Measurements from ENCODE around the gene ANXA7.

The ANXA7 gene

DNA sequence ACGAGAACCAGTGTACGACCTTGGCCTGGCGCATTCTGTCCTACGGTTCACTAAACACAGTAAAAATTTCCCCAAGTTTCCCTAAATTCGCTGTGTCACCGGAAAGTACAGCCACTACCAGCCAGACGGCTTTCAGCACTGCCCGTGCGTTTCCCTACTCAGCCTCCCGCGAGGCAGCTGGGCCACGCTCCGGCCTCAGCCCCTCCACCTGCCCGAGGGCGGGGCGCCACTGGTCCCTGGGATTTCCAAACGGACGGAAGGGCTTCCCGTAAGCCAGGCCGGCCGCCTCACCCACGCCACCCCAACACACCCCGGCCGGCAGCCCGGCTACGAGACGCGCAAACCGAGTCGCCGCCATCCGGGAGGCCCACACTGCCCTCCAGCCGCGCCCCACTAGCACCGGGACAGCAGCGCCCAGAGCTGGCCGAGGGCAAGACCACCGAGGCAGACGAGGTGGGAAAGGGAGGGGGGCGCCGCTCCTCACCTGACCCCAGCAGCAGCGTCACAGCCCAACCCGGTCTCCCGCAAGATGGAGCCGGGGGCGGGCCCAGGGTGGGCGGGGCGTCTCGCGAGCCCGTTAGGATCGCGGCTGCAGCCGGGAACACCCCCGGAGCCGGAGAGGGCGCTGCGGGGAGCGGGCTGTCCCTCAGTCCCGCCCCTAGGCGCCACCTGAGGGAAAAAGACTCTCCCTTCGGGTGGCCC, at the start of gene ANXA7:
Gene ANXA7, minus strand, starts transcription at position 531 of the 702 bp plus-strand sequence. CDS start 13,202 bp downstream, outside the sequence.
- DNase-seq (ENCODE audit: low read depth in 2 of 2): peak; percentile 82 to 97

DNA sequence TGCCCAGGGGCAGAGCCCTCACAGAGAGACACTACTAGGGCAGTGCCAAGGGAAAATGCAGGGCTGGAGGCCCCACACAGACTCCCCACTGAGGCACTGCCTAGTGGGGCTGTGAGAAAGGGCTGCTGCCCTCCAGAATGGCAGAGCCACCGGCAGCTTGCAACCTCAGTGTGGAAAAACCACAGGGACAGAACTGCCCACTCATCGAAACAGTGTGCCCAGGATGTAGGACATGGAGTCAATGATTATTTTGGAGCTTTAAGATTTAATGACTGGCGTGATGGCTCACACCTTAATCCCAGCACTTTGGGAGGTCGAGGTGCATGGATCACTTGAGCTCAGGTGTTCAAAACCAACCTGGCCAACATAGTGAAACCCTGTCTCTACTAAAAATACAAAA, 47.0 kb upstream of the ANXA7 start:
- DNase-seq (ENCODE audit: low read depth in 2 of 2): no peak

DNA sequence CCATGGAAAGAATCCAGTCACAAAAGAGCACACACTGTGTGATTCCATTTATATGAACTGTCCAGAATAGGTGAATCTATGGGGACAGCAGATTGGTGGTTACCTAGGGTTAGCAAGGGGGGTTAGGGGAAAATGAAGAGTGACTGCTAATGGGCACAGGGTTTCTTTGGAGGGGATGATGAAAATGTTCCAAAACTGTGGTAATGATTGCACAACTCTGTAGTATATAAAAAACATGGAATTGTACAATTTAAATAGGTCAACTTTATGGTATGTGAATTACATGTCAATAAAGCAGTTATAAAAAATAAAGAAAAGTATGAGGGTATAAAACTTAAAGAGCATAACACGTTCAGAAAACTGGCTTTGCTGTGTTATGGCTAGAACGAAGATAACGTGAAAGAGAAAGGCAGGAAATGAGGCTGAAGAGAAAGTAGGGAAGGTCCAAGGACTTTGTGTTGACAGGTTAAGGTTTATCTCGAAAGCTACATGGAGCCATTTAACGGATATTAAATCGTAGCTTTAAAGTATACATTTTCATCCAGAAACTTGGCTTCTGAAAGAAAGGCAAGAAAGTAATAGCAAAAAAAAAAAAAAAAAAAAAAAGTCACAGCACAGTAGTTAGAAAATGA, 45.9 kb upstream of the ANXA7 start:
- DNase-seq (ENCODE audit: low read depth in 2 of 2): no peak

DNA sequence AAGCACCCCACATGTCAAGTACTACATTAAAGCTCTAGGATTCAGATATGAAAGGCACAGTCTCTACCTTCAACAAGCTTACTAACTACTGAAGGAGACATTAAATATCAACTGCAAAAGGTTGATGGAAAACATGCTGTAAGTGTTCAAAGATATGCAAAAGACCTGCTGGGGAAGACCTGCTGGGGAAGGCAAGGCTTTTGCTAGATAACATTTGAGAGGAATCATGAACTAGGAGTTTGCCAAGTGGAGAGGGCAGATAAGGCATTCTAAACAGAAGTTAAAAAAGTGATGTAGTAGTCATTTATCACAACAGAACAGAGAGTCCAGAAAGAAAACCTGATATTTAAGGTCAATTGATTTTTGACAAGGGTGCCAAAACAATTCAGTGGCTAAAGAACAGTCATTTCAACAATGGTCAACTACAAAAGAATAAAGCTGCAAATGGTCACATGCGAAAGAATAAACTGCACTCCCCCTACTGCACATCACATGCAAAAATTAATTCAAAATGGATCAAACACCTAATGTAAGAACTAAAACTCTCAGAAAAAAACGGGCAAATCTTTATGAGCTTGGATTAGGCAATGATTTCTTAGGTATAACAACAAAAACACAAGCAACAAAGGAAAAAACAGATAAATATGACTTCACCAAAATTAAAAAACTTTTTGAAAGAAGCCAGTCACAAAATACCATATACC, 42.5 kb upstream of the ANXA7 start:
- DNase-seq (ENCODE audit: low read depth in 2 of 2): no peak

DNA sequence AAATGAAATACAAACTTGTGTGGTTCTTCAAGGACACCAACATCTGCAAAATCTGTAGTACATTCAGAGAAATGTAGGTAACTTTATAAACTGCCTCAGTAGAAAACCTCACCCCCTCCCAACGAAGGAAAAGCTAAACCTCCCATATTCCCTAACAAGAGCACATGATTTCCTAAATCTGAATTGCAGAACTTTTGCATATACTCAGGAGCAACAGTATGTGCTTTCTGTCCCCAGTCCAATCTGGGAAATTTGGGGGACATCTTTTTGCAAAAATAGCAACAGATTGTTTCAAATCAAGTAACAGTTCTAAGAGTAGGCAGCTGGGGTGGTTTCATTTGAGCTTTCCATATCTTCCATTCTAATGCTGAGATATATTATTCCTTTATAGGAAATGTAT, 35.3 kb upstream of the ANXA7 start:
- no peak for DNase-seq (ENCODE audit: low read depth in 2 of 2)

DNA sequence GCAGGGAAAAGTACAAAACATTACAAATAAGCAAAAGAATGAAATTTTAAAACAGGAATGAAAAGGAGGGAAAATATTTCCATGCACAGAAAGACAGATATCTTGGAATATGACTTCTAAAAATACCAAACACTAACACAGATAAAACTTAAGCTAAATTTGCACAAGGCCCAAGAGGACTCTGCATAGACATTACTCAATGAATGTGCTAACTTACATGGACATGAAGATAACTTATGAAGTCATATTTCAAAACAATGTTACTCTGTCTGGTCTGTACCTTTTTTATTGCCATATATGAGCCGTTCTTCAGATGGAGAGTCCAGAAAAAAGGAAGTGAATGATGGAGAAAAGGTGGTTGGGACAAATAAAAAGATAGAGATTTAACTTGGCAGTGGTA, 34.5 kb upstream of the ANXA7 start:
- DNase-seq (ENCODE audit: low read depth in 2 of 2): no peak

DNA sequence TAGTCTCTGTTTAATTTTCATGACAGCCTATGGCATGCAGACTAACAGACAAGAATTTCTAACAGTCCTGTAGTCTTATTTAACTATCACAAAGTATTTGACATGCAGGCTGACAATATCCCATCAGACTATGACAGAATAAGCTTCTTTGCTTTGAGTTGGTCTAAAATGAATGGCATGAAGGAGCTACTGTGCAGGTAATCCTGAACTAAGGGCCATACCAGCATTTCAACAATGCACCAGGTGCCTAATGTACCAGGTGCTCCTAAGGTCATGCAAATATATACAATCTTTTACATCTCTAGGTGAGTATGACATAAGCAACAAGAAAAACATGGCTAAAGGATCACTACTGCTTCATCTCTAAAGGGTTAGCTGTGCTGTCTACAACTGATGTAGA, 33.1 kb upstream of the ANXA7 start:
- DNase-seq (ENCODE audit: low read depth in 2 of 2): no peak

DNA sequence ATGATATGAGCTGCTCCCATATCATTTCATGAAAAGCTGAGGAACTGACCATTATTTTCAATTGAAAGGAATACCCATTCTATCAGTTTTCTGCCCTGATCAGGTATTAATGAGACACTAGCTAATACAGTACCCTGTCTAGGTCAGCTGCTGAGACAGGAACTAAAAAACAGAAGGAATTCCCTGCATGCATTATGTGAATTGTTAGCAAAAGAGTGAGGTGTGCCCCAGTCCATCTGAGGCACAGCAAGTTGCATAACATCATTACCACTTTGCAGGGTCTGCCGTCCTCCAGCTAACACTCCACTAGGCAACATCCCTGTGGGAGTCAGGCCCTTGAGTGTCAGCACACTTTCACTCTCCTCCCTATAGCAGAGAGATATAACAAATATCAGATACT, 30.6 kb upstream of the ANXA7 start:
- no peak for DNase-seq (ENCODE audit: low read depth in 2 of 2)

DNA sequence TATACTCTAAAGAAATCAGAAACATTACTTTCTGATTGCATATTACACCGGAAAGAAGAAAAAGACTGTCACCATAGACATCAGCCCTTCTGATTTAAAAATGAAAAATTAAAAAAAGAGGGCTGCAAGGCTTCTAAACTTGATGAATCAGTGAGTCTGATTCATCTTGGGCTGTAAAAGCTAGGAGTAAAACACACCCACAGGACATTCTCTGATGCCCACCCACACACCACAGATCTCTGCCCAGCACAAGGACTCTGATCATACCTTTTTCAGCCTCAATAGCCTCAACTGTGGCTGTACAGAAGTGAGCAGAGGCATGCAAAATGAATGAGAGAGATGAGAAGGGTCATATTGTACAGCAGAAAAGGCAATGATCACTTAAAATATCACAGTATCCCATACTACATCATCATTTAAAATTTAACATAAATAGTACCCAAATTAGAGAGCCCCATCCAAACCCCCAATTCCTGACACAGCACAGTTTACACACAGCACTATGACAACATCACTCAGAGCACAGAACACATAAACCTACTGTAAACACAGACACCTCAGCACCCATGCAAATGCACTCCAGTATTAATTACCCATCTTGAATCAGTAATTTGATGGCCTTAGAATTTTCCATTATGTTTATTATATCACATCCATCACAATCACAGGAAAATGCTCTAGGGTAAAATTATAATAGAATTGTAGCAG, 25.9 kb upstream of the ANXA7 start:
- DNase-seq (ENCODE audit: low read depth in 2 of 2): no peak

DNA sequence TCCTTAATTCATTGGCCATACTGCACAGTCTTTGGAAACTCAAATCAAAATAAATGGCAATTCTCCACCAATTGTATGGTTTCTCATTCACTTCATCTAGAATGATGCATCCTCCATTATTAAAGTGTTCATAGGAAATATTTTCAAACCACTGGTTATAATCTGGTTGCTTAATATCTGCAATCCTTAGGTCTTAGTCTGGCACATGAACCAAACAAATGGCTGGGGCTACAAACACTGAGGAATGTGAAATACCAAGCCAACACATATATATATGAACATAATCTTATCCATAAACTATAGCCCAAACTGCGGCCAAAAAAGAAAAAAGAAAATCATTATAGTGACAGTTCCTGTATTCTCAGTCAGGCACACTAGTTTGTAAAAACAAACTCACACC, 25.2 kb upstream of the ANXA7 start:
- DNase-seq (ENCODE audit: low read depth in 2 of 2): no peak

DNA sequence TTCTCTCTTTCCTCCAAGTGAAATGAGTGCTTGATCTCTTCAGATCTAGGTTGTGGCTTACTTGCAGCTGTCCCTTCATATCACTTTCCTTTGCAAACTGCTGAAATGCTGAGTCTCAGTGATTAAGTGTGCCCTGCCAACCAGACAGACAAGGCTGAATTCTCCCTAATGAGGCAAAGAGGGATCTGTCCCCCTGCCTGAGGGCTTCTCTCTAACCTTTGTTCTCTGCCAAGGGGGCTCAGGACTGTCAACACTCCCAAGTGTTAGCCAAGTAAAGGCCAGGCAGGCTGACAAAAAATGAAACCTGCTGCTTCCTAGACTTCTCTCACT, 19.6 kb upstream of the ANXA7 start, which contains the start of gene MSS51:
Gene MSS51, minus strand, starts transcription at position 24 of the 330 bp plus-strand sequence. CDS start 5,277 bp downstream, outside the sequence.
- no peak for DNase-seq (ENCODE audit: low read depth in 2 of 2)

DNA sequence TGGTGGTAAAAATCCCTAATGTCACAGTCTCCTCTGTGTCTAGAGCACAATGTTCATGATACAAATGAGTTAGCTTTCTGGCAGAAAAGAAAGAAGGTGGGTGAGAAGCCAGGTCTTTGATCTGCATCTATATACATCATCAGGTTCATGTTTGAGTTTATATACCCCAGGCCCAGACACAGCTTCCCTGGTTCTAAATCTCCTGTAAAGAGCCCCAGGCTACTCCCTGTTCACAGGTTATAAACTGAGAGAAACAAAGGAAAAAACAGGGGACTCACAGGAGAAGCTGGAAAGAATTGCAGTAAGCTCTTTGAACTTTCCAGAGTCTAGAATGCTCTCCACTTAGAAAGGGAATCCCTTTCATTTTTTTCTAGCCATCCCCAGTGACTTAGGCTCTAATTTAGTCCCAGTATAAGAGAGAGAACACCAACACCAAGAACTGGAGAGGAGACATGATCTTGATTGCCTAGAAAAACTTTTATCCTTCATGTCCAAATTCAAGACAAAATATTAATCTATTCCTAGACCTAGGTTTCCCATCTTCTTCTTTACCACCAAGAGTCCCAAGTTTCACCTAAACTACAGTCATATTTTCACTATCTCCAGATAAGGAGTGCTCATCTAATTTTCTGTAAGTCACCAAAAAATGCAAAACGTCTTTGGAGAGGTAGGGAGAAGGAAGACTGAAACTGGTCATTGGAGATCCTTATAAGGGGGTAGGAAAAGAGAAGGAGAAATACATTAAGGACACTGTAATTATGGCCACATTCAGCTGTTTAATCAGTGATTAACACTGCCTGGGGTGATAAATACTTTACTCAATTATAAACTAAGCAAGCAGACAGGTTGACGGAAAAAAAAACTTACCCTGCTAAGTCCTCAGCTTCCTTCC, 19.0 kb upstream of the ANXA7 start:
- DNase-seq (ENCODE audit: low read depth in 2 of 2): no peak

DNA sequence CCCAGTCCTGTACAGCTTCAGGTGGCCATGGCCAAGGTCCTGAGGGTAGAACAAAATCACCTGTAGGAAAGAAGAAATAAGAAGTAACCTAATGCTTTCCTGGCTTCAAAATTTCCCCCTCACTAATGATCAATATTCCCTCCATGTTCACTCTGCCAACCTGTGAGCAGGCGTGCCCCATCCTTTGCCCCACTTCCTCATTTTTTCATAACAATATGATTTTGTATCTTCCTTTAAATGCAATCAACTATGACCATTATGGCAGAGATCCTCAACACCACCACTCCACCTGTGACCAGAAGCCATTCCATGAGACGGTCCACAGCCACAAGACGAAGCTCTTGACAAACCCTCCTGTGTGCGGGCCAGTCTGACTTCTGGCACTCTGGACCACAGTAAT, 12.5 kb upstream of the ANXA7 start:
- no peak for DNase-seq (ENCODE audit: low read depth in 2 of 2)

DNA sequence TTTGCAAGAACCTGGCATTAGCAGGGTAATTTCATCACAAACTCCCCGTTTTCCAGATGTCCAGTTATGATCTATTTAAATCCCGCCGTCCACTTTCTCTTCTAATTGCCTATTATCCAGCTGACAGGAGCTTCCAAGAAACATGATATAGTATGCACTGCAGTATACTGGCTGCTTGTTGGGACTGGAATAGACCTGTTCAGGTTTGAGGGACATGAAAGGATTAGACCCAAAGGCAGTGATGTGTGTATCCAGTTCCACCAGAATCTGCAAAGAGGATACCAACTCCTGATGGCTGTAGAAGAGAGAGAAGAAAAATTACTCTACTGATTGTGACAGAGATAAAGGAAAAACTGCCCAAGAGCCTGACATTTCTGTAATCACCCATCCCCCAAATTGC, 10.6 kb upstream of the ANXA7 start:
- no peak for DNase-seq (ENCODE audit: low read depth in 2 of 2)

DNA sequence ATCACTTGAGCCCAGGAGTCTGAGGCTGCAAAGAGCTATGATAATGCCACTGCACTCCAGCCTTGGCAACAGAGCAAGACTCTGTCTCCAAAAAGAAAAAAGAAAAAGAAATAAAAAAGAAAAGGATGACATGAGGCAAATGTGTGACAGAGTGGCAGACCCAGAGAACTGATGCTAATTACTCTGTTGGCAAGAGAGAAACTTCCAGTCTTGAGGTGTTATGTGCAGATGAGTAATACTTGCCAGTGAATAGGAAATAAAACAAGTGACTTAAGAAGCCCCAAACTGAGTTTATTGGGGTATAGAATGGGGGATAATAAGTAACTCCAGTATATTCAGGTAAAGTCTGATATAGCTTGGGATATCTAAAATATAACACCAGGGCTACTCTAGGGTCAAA, 9.5 kb upstream of the ANXA7 start:
- DNase-seq (ENCODE audit: low read depth in 2 of 2): no peak

DNA sequence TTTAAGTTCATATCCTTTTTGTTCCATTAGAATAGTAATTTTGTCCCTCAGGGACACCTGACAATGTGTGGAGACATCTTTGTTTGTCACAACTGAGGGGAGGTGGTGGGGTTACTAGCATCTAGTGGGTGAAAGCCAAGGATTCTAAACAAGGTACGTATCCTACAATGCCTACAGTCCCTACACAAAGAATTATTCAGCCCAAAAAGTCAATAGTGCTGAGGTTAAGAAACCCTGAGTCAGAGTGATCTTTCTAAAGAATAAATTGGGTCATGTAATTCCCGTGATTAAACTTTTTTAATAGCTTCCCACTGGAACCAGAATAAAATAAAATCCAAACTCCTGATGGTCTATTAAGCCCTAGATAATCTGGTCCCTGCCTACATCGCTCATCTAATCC, 2.7 kb upstream of the ANXA7 start:
- DNase-seq (ENCODE audit: low read depth in 2 of 2): no peak

DNA sequence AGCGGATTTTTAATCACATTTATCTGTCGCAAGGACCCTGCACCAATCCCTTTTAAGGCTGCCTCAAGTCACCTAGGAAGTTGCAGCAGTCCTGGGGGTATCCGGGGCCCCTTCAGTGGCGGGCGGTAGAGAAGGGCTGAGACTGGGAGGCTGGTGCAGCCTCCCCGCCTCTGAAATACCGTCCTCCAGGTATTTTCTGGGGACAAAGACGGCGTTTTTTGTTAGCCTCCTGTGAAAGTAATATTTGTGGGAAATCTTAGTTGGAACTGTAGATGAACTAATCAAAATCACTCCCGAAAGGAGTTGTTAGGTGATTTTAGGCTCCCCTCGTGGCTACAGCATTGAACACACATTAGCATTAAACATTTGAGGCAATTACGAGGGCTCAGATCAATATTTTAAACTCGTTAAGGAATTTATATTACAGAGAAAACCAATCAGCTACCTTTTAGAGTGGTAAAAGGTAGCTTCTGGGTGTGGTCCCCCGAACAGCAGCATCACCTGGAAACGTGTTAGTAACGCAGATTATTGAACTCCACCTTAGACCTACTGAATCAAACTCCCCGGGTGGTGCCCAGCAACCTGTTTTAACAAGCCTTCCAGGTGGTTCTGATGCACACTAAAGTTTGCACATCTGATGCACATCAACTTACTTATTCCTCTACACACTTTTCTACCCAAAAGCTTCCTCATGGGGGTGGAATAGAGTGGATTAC, 530 bp upstream of the ANXA7 start:
- DNase-seq (ENCODE audit: low read depth in 2 of 2): no peak

DNA sequence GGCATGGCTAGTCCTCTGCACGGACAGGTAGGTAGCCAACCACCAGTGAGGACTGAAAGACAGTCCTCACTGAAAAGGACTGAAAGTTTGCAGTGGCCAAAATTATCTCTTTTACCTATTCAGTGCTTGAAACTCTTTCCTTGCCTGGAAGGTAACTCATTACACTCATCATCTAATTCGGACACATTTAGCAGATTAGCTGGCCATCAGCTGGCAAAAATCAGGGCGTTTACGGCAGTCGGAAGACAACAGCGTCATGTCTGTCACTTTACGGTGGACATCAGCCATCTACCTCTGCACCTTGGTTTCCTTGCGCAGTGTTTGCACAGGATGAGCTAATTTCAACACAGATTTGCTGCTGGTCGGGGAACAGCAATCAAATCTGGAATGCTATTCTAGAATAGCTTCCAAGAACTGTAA, 740 bp downstream of the ANXA7 start:
- peak in 1 of 2 donors; percentile 1 for DNase-seq (ENCODE audit: low read depth in 2 of 2)

DNA sequence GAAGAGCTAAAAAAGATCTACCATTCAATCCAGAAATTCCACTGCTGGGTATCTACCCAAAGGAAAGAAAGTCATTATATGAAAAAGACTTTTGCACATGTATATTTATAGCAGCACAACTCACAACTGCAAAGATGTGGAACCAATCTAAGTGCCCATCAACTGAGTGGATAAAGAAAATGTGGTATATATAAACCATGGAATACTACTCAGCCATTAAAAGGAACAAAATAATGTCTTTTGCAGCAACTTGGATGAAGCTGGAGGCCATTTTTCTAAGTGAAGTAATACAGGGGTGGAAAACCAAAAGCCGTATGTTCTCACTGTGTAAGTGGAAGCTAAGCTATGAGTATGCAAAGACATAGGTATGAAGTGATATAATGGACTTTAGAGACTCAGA, 3.0 kb downstream of the ANXA7 start:
- DNase-seq (ENCODE audit: low read depth in 2 of 2): no peak

DNA sequence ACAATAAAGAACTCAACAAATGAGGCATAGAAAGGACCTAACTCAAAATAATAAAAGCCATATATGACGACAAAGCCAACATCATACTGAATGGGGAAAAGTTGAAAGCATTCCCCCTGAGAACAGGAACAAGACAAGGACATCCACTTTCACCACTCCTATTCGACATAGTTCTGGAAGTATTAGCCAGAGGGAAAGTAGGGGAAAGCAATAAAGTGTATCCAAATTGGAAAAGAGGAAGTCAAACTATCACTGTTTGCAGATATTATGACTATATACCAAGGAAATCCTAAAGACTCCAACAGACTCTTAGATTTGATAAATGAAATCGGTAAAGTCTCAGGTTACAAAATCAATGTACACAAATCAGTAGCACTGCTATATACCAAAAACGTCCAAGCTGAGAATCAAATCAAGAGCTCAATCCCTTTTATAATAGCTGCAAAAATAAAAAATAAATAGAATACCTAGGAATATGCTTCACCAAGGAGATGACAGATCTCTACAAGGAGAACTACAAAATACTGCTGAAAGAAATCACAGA, 4.8 kb downstream of the ANXA7 start:
- DNase-seq (ENCODE audit: low read depth in 2 of 2): no peak

DNA sequence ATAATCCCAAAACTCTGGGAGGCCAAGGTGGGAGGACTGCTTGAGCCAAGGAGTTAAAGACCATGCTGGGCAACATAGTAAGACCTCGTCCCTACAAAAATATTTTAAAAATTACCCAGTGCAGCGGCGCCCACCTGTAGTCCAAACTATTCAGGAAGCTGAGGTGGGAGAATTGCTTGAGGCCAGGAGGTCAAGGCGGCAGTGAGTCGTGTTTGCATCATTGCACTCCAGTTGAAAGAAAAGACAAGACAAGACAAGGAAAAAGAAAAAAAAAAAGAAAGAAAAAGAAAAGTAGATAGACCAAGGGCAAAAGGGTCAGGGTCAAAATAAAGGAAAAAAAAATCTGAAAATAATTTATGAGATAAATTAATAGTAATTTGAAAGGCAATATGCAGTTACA, 5.8 kb downstream of the ANXA7 start:
- no peak for DNase-seq (ENCODE audit: low read depth in 2 of 2)

Data from stimulated activated CD4-positive, alpha-beta T cell treated with anti-CD3 and anti-CD28 coated beads, Interleukin-1b, Interleukin-23, amount 100 ng/mL, for 1 hour (primary cell).